Hepatocyte (in vitro differentiated cells): Measurements from ENCODE around the gene KIFC1. TPM values are rescaled to one million over a fixed set of nuclear protein-coding genes. Genes with fewer than 3 reads are reported as not detected.

Experiments used
- DNase-seq: peaks from one replicate; pipeline ENCODE4 v3.0.0-alpha.2; 2016; ENCODE audit warnings: low spot score
- H2AFZ ChIP-seq: fragments of 200-600 bp; sonication (generic); 2 replicates; pipeline ENCODE4 v1.6.0; 2016; ENCODE audit warnings: antibody characterized with exemption, mild to moderate bottlenecking
- H3K27ac ChIP-seq: fragments of 200-600 bp; sonication (generic); 2 replicates; pipeline ENCODE4 v1.5.1; 2016; ENCODE audit warnings: mild to moderate bottlenecking
- H3K27me3 ChIP-seq: fragments of 200-600 bp; sonication (generic); 2 replicates; pipeline ENCODE4 v1.6.1; 2016
- H3K36me3 ChIP-seq: fragments of 200-600 bp; sonication (generic); replicated peaks from 2 replicates; pipeline ENCODE4 v1.5.1; 2016; ENCODE audit warnings: low read depth; ENCODE audit not compliant: insufficient read depth
- H3K4me1 ChIP-seq: fragments of 200-600 bp; sonication (generic); 2 replicates; pipeline ENCODE4 v1.5.1; 2016; ENCODE audit warnings: mild to moderate bottlenecking, moderate library complexity; ENCODE audit not compliant: insufficient read depth
- H3K4me2 ChIP-seq: fragments of 200-600 bp; sonication (generic); 2 replicates; pipeline ENCODE4 v1.6.0; 2016
- H3K4me3 ChIP-seq: fragments of 200-600 bp; sonication (generic); 2 replicates; pipeline ENCODE4 v1.5.1; 2016; ENCODE audit warnings: mild to moderate bottlenecking
- H3K79me2 ChIP-seq: fragments of 200-600 bp; sonication (generic); 2 replicates; pipeline ENCODE4 v1.6.0; 2017; ENCODE audit warnings: mild to moderate bottlenecking
- H3K9me2 ChIP-seq: fragments of 200-600 bp; sonication (generic); replicated peaks from 2 replicates; pipeline ENCODE4 v1.6.0; 2017; ENCODE audit warnings: mild to moderate bottlenecking; ENCODE audit not compliant: insufficient read depth
- H3K9me3 ChIP-seq: fragments of 200-600 bp; sonication (generic); 2 replicates; pipeline ENCODE4 v1.5.1; 2016; ENCODE audit warnings: low read depth, mild to moderate bottlenecking
- H4K20me1 ChIP-seq: fragments of 200-600 bp; sonication (generic); 2 replicates; pipeline ENCODE4 v1.6.0; 2016; ENCODE audit warnings: mild to moderate bottlenecking; ENCODE audit not compliant: insufficient read depth, poor library complexity, severe bottlenecking
- CTCF ChIP-seq: fragments of 200-600 bp; sonication (generic); IDR thresholded peaks from 2 replicates; pipeline ENCODE4 v1.5.1; 2016; ENCODE audit warnings: antibody characterized with exemption, mild to moderate bottlenecking; ENCODE audit not compliant: poor library complexity
- EZH2 ChIP-seq: fragments of 200-600 bp; sonication (generic); IDR thresholded peaks from 2 replicates; pipeline ENCODE4 v1.6.1; 2016; ENCODE audit warnings: antibody characterized with exemption, mild to moderate bottlenecking, borderline replicate concordance
- EZH2phosphoT487 ChIP-seq: fragments of 200-600 bp; sonication (generic); IDR thresholded peaks from one replicate; pipeline ENCODE4 v1.6.1; 2018; ENCODE audit warnings: antibody characterized with exemption, mild to moderate bottlenecking, low read depth, moderate library complexity; ENCODE audit not compliant: unreplicated experiment, severe bottlenecking
- WGBS: methylation state at CpG from one replicate; pipeline ENCODE4 v1.1.6; 2016; ENCODE audit warnings: low lambda C conversion rate; ENCODE audit errors: missing lambda C conversion rate; 5-methylcytosine and 5-hydroxymethylcytosine counted together
- polyA plus RNA-seq: library from polyadenylated mRNA; unstranded; fragments of >200 nt; fragmentation: Nextera tagmentation; extraction: Ambion mirVana; gene quantifications from 2 replicates; pipeline ENCODE4 v1.2.1, GENCODE V29; 2016
- total RNA-seq: library from RNA; depleted of rRNA; stranded (reverse); fragments of >200 nt; gene quantifications from 2 replicates; pipeline ENCODE4 v1.2.3, GENCODE V29; 2014

The KIFC1 gene
- total and polyA plus RNA-seq, 2 experiments from 2014 or later = 6.1 to 12.7 TPM

DNA sequence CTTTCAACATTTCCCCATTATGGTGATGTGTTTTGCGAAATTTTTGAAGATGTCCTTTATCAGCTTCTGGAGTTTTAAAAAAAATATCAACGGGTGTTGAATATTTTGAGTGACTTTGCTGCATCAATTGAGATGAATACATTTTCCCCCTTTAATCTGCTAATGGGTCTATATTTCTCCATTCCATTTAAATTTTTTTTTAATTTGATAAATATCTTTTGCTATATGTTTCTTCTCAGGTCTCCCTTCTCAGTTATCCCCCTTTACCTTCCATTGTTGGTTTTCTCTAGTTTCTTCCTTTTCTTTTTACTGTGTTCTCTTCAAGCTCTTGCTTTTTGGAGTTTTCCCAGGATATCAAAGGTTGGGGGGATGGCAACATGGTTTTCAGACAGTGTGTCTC is 1.4 kb upstream of the KIFC1 start:
- Histone ChIP-seq H2AFZ (peak overlapping the region; percentile 86), H3K9me2 (no peaks in the 10 kb centered on the region), H3K27me3 (no peaks in the 10 kb centered on the region), H3K79me2 (peaks cover 29% of the 10 kb centered on the region), H3K4me2 (no peak overlapping the region), H4K20me1 (no peaks in the 10 kb centered on the region), H3K36me3 (no peaks in the 10 kb centered on the region), H3K27ac (peak overlapping the region; percentile 93), H3K4me1 (no peaks in the 10 kb centered on the region), H3K4me3 (no peak overlapping the region), H3K9me3 (no peaks in the 10 kb centered on the region)
- DNase-seq = no peak
- 94% methylated on average over 2 of the region's 2 CpGs for WGBS
- TF ChIP-seq EZH2phosphoT487 (no peak), CTCF (no peak)

DNA sequence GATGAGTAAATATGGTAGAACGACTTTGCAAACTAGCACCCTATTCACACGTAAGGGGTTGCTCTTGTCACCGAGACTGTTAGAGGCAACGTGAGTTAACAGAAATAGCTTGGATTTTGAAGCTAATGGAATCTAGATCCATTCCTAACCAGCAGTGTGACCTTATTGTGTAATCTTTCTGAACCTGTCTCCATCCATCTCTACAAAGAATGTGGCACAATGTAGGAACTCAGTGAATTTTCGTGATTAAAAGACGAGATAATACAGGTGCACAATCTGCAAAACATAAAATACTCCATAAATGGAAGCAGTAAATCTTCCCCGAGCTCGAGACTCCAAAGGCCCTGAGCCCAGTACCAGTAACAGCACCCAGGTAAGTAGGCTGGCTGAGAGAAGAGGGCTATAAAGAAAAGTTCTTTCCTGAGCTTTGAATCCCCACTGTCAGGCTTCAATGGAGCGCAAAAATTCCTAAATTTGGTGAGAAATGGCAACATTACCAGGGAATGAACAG is 801 bp upstream of the KIFC1 start:
- Histone ChIP-seq H3K4me1 (no peaks in the 10 kb centered on the region), H2AFZ (peak overlapping the region; percentile 86), H3K27me3 (no peaks in the 10 kb centered on the region), H3K4me2 (peak overlapping the region; percentile 52), H4K20me1 (no peaks in the 10 kb centered on the region), H3K27ac (peak overlapping the region; percentile 93), H3K9me2 (no peaks in the 10 kb centered on the region), H3K4me3 (no peak overlapping the region), H3K9me3 (no peaks in the 10 kb centered on the region), H3K36me3 (no peaks in the 10 kb centered on the region), H3K79me2 (peaks cover 35% of the 10 kb centered on the region)
- DNase-seq = no peak
- whole genome bisulfite sequencing = 80% methylated on average over 9 of the region's 9 CpGs
- TF ChIP-seq CTCF = no peak
- no peak for TF ChIP-seq EZH2phosphoT487
- TF ChIP-seq EZH2 = no peak

GRCh38 chr6:33391922-33392594 is 435 bp downstream of the KIFC1 start:
- TF ChIP-seq EZH2 = no peak
- no peak for TF ChIP-seq EZH2phosphoT487
- TF ChIP-seq CTCF = no peak
- Histone ChIP-seq H3K79me2 (peaks cover 48% of the 10 kb centered on the region), H3K27ac (peak overlapping the region; percentile 28), H4K20me1 (no peaks in the 10 kb centered on the region), H3K9me2 (no peaks in the 10 kb centered on the region), H3K9me3 (no peaks in the 10 kb centered on the region), H3K4me1 (no peaks in the 10 kb centered on the region), H2AFZ (peak overlapping the region; percentile 3), H3K27me3 (no peaks in the 10 kb centered on the region), H3K4me2 (peak overlapping the region; percentile 77), H3K4me3 (peak overlapping the region; percentile 12), H3K36me3 (no peaks in the 10 kb centered on the region)
- WGBS = 1% methylated on average over 31 of the region's 31 CpGs
- DNase-seq = no peak
